ENCODE data around the gene CAMSAP2.
"Not testable (repeated sequence)": the region's sequence is repeated elsewhere in the genome, so short reads cannot be mapped to it uniquely, and the experiment has no call there.

Gene CAMSAP2

GRCh38 chr1:200739702-200740570 is 1.2 kb downstream of the CAMSAP2 start:
- no peak for DNase-seq (ENCODE audit: low read depth)

DNA sequence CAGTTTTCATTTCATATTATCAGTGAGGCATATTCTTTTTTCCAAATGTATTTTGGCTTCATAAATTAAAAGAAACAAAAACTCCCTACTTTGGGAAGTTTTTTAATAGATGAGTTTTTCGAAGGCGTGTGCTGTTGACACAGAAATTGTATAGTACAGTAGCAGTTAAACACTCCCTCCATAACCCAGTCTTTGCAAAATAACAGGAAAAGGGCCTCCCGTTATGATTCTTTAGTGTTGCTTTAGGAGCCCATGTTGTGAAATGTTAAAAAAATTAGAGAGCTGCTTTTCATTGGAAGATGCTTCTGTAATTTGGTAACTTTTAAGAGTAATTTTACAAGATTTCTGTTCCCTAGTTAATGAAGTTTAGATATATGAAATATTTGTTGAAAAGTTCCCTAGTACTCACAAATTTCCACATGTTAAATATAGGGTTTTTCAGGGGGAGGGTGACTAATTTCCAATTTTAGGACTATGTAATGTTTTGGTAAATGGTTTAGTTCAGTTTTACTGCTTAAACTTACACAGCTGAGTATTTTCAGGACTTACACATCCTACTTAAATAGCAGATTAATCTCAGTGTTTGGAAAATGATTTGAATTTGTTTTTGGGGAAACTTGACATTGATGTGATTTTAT is 2.0 kb downstream of the CAMSAP2 start:
- no peak for DNase-seq (ENCODE audit: low read depth)

DNA sequence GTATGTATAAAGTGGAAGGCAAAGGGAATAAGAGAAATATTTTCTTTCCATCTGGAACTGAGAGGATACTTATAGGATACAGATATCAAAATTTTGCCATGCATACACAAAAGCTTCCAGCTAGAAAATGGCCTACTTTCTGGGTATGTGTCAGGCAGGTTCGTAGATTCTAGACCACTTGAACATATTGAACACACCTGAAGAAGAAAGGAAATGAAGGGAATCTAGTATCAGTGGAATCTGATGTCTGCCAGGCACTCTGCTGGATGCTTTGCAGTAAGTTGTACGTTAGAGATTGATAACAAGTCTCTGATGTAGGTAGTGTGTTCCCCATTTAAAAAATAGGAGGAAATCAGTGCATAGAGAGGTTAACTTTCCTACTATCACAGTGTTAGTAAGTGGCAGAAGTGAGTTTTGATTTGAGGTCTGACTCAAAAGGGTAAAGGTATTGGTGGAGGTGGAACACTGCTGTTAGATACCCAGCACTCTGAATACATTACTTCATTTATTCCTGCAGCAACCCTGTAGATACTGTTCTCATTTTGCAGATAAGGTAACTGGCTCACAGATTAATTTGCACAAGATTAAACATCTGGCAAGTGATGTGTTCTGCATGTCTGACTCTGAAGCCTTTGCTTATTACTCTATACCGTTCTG is 3.0 kb downstream of the CAMSAP2 start:
- DNase-seq (ENCODE audit: low read depth), result no peak

DNA sequence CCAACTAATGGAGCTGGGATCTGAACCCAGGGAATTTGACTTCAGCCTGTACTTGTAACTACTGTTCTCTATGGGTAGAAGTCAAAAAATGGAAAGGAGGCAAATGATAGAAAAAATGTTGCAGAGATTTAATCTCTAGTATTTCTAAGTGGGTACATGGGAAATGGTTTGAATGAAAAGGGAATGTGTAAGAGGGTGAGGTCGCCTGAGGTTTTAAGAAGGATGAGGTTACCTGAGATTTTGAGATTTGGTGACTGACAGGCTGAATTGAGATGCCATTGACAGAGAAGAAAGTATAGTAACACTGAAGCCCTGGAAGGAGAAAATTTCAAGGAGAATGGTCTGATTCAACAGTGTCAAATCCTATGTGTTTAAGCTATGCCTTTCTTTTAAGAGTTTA is 5.5 kb downstream of the CAMSAP2 start:
- no peak for DNase-seq (ENCODE audit: low read depth)

DNA sequence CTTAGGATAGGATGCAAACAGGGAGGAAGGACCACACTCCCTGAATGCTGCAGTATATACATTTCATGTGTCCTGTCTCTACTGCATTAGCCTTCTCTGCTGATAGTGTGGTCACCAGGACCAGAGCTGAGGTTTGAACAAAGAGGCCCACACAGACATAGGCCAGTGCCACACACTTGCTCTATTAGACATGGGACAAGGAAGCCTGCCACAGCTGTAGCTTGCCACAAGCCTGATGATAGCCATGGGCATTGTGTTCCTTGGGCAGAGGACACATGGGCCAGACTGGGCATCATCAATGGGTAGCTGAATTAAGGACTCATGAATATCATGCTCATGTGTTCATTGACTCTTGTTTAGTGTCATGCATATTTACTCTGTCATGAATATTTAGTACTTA is 10.4 kb downstream of the CAMSAP2 start:
- DNase-seq (ENCODE audit: low read depth), result no peak

GRCh38 chr1:200750749-200751148 is 12.1 kb downstream of the CAMSAP2 start:
- DNase-seq (ENCODE audit: low read depth), result not testable (repeated sequence)

GRCh38 chr1:200751717-200752116 is 13.0 kb downstream of the CAMSAP2 start:
- no peak for DNase-seq (ENCODE audit: low read depth)

DNA sequence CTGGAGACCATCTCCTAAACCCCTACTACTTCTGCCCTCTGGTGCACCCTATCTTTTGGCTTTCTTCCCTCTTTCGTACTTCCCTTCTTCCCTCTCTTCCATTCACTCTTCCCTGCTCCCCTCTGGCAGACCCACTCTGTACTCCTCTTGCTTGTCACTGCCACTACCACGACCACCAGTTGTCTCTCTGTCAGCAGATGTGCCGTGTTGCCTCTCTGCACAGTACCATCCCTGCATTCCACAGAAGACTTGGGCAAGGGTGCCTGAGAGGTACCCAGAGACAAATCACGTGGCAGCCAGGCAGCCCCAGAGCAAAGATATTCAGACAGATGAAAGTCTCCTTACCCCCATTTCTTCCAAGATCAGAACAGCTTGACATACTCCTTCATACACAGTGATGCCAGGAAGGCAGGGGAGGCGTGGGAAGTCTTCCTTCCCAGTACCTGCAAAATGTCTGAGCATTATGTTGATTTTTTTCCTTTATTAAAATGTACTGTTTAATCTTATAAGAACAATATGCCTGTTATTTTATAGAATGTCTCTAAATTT is 15.0 kb downstream of the CAMSAP2 start:
- DNase-seq (ENCODE audit: low read depth), result no peak

DNA sequence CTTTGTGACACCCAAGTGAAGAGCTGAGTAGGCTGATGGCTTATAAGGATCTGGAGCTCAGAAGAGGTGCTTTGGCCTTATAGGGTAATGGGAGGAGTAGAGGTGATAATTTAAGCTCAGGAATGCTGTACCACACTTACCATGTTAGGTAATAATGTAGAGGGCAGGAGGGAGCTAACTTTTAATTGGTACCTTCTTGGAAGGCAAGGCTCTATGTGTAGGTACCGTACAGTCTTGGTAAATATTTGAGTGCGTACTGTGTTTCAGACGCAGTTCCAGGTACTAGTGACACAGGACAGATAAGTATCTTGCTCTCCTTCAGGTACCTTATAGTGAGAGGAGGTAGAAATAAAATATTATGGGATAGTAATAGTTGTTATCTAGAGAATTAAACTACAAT is 16.8 kb downstream of the CAMSAP2 start:
- no peak for DNase-seq (ENCODE audit: low read depth)

GRCh38 chr1:200762089-200762488 is 23.4 kb downstream of the CAMSAP2 start:
- no peak for DNase-seq (ENCODE audit: low read depth)

DNA sequence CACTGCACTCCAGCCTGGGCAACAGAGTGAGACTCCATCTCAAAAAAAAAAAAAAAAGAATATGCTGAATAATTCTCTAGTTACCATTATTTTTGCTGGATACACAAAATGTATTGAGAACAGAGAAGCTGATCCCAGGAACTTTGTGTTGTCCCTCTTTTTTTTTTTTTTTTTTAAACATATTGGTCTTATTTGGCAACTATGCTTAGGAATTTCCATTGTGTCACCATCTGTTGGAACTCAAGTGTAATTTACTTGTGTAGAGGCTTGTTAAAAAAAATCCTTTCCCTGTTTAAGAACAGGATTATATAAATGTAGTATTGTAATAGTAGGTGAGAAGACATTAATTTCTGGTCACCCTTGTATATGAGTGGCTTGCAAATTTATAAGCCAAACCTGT is 28.6 kb downstream of the CAMSAP2 start:
- no peak for DNase-seq (ENCODE audit: low read depth)

- DNase-seq (ENCODE audit: low read depth), result no peak
Observed at GRCh38 chr1:200771625-200772555, 33.2 kb downstream of the CAMSAP2 start.

DNA sequence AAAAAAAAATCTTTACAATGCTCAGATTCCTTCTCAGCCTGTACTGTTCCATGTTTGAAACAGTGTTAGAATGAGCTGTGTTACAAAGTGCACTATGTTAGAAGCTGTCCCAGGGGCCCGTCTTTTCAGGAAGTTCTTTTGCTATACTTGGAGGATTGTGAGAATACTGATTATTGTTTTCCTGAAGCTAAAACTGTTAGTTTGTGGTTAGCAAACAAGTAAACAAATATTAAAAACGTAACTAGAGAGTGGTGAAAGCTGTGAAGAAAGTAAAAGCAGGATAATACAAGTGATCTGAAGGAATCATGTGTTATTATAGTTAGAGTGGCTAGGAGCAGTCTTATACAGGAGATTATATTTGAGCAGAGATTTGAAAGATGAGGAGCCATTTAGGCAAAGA is 35.6 kb downstream of the CAMSAP2 start:
- no peak for DNase-seq (ENCODE audit: low read depth)

- DNase-seq (ENCODE audit: low read depth), result no peak
Observed at GRCh38 chr1:200774735-200775444, 36.2 kb downstream of the CAMSAP2 start.

- no peak for DNase-seq (ENCODE audit: low read depth)
Observed at GRCh38 chr1:200775850-200776249, 37.2 kb downstream of the CAMSAP2 start.

DNA sequence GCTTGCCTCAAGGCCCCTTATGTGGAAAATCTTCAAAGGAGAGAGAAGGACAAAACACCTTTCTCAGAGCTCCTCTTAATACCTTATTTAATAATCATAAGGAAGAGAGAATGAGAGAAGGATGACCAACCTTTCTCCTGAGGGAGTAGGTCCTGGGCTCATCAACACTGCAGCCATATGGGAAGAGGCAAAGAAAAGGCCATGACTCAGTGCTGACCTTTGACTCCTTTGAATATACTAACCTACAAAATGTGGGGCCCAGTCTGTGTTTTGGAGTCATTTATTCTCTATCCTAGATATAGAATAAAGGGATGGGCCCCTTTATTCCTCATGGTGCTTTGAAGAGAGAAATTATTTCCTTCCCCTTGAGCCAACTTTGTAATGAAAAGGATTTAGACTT is 38.3 kb downstream of the CAMSAP2 start:
- DNase-seq (ENCODE audit: low read depth), result peak; percentile 20

DNA sequence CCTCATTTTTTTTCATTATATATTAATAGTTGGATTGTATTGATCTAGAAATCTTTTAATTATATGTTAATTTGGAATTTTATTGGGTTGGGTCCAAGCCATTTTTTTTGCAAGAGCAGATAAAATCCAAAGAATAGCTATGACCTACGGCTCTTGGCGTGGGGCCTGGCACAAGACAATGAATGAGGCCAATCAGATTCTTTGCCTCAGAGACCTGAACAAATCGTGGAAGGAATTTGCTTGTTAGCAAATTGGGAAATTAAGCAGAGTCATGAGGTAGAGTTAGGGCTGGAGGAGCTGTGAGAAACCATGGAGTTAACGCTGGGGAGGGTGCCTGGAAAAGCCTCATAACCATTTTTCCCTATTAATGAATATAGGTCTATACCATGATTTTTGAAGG is 40.1 kb downstream of the CAMSAP2 start:
- no peak for DNase-seq (ENCODE audit: low read depth)

DNA sequence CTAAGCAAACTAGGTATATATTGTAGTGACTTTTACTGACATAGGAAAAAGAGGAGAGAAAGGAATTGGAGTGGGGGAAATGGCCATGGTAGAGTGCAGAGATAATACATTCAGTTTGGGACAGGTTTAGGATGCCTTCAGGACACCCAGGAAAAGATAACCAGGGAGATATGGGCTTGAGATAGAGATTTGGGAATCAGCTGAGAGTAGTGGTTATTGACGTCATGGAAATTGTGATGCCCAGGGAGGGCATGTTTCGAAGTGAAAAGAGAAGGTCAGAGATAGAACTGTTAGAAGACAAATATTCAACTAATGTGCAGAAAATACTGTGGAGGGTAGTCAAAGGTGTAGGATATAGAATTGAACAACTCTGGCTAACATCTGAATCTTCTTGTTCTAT is 40.6 kb downstream of the CAMSAP2 start:
- no peak for DNase-seq (ENCODE audit: low read depth)

DNA sequence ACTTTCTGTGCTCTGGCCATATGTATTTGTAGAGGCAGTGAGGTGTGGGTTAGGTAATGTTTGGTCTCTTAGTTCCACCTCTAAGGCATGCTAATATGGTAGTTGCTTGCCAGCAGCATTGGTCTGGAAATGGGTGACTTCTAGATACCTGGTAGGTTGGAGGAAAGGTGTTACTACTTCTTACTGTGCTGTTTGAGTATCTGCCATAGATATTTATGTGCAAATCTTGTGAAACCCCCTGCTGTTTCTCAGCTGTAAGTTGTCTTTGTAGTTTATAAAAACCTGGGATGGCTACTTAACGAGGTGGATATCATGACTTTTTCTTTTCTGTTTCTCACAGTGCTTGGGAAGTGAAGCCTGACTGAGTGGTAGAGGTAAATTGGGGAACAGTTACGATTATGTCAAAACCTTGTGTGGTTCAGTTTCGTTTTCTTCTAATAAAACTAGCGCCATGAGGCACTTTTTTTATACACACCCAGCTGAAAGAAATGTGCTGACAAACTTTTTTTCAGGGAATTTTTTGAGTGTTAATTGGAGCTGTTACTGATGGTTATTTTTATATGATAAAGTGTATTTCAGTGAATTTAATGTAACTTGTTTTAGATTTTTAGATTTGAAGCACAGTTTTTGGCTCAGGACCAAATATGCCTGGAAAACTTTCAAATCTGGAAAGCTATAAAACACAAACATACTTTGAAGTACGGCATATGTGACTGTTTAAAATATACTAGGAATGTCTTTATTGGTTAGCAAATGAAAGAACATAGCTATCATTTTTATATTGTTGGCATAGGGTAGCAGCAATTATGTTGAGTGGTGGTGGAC is 42.1 kb downstream of the CAMSAP2 start:
- DNase-seq (ENCODE audit: low read depth), result no peak

GRCh38 chr1:200783926-200784325 is 45.2 kb downstream of the CAMSAP2 start:
- no peak for DNase-seq (ENCODE audit: low read depth)

Data from HS-5 (cell line).